Esophagus muscularis mucosa (tissue), 4 donors: ENCODE measurements around the gene CDH18.

Source experiments
- CTCF ChIP-seq, 3 experiments: fragments of 200-600 bp in 2 of 3; fragments of 450-650 bp in 1 of 3; sonication (generic) in 2 of 3; IDR thresholded peaks; one replicate each; pipeline ENCODE4 v1.5.1; 2017 to 2019; ENCODE audit warnings: antibody characterized with exemption in 3 of 3, mild to moderate bottlenecking in 2 of 3, moderate library complexity in 1 of 3
- EP300 ChIP-seq: sonication (generic); formaldehyde crosslinking; IDR thresholded peaks from one replicate; pipeline ENCODE4 v1.6.1; 2017; ENCODE audit warnings: antibody characterized with exemption
- POLR2A ChIP-seq: fragments of 450-650 bp; IDR thresholded peaks from one replicate; pipeline ENCODE4 v1.6.1; 2017; ENCODE audit warnings: antibody characterized with exemption, moderate library complexity, mild to moderate bottlenecking, low read depth
- POLR2AphosphoS5 ChIP-seq, 2 donors: sonication (generic); formaldehyde crosslinking; IDR thresholded peaks; one replicate each; pipeline ENCODE4 v1.6.1; 2017; ENCODE audit warnings: antibody characterized with exemption in 2 of 2

GRCh38 chr5:19855931-19856330, 132.1 kb downstream of the CDH18 start:
- no peak for TF ChIP-seq CTCF (IDR thresholded peaks at IDR 0.05)
- TF ChIP-seq EP300 = no peak
- TF ChIP-seq POLR2A = no peak
- no peak for TF ChIP-seq POLR2AphosphoS5 (IDR thresholded peaks at IDR 0.05)
